ENCODE measurements around the gene RPH3AL. TPM values are rescaled to one million over a fixed set of nuclear protein-coding genes. Genes with fewer than 3 reads are reported as not detected.
A peak's percentile ranks its signal among the peaks of the same experiment; 100 is the strongest.

The RPH3AL gene
- total and polyA plus RNA-seq, 7 experiments from 2014 or later = 0.84 to 19.6 (median 4.3) TPM

- Histone ChIP-seq H3K4me1 (ENCODE audit: control insufficient read depth in 2 of 2, insufficient read depth in 2 of 2, low read length in 2 of 2) (no peaks in the 10 kb centered on the region), H3K36me3 (ENCODE audit: control insufficient read depth in 2 of 3, insufficient read depth in 3 of 3, low read length in 3 of 3) (no peaks in the 10 kb centered on the region), H3K9me3 (ENCODE audit: control insufficient read depth in 2 of 3, low read length in 3 of 3) (no peaks in the 10 kb centered on the region), H3K27ac (ENCODE audit: low read depth, low read length) (no peak overlapping the region), H3K4me3 (ENCODE audit: low read length) (no peak overlapping the region), H3K27me3 (ENCODE audit: control insufficient read depth in 2 of 2, insufficient read depth in 2 of 2, low read length in 2 of 2) (no peaks in the 10 kb centered on the region)
- CTCF ChIA-PET = no interaction called here
- peaks cover 0 to 6% (median 0%) of the 10 kb centered on the region in 5 donors for H3K36me3 Mint-ChIP-seq
- DNase-seq (no peak), ATAC-seq (no peak)
- peaks cover 0 to 16% (median 0%) of the 10 kb centered on the region in 5 donors for H3K27me3 Mint-ChIP-seq
- no peak overlapping the region for H3K27ac Mint-ChIP-seq
- H3K9me3 Mint-ChIP-seq = peaks cover 0 to 2% (median 0%) of the 10 kb centered on the region in 11 donors
- POLR2A ChIA-PET = no interaction called here
- H3K4me3 Mint-ChIP-seq = no peak overlapping the region
- H3K4me1 Mint-ChIP-seq = peaks cover 0 to 4% (median 0%) of the 10 kb centered on the region in 7 donors
- intact Hi-C loops (cut with micrococcal nuclease) = no loop called here
Measured at GRCh38 chr17:305090-305976, 47.3 kb downstream of the RPH3AL start.

GRCh38 chr17:304461-304860 lies 48.1 kb downstream of the RPH3AL start:
- Histone ChIP-seq H3K27me3 (ENCODE audit: control insufficient read depth in 2 of 2, insufficient read depth in 2 of 2, low read length in 2 of 2) (no peaks in the 10 kb centered on the region), H3K27ac (ENCODE audit: low read depth, low read length) (no peak overlapping the region), H3K36me3 (ENCODE audit: control insufficient read depth in 2 of 3, insufficient read depth in 3 of 3, low read length in 3 of 3) (no peaks in the 10 kb centered on the region), H3K4me3 (ENCODE audit: low read length) (no peak overlapping the region), H3K9me3 (ENCODE audit: control insufficient read depth in 2 of 3, low read length in 3 of 3) (no peaks in the 10 kb centered on the region), H3K4me1 (ENCODE audit: control insufficient read depth in 2 of 2, insufficient read depth in 2 of 2, low read length in 2 of 2) (no peaks in the 10 kb centered on the region)
- no peak for ATAC-seq
- intact Hi-C loops (cut with micrococcal nuclease) = no loop called here
- H3K4me3 Mint-ChIP-seq = peak overlapping the region in 1 of 10 donors; percentile 37
- H3K4me1 Mint-ChIP-seq = peaks cover 0 to 4% (median 0%) of the 10 kb centered on the region in 7 donors
- H3K27me3 Mint-ChIP-seq = peaks cover 0 to 16% (median 0%) of the 10 kb centered on the region in 5 donors
- no peak for DNase-seq
- ChIA-PET CTCF (no interaction called here), POLR2A (no interaction called here)
- H3K36me3 Mint-ChIP-seq = peaks cover 0 to 6% (median 0%) of the 10 kb centered on the region in 5 donors
- H3K27ac Mint-ChIP-seq = no peak overlapping the region
- H3K9me3 Mint-ChIP-seq = peaks cover 0 to 2% (median 0%) of the 10 kb centered on the region in 11 donors

- H3K36me3 ChIP-seq (ENCODE audit: control insufficient read depth in 2 of 3, insufficient read depth in 3 of 3, low read length in 3 of 3) = no peaks in the 10 kb centered on the region
- H3K27ac ChIP-seq (ENCODE audit: low read depth, low read length) = no peak overlapping the region
- H3K36me3 Mint-ChIP-seq = peaks cover 0 to 6% (median 0%) of the 10 kb centered on the region in 5 donors
- H3K27ac Mint-ChIP-seq = peak overlapping the region in 1 of 9 donors; percentile 70
- H3K9me3 Mint-ChIP-seq = peaks cover 0 to 2% (median 0%) of the 10 kb centered on the region in 11 donors
- no peaks in the 10 kb centered on the region for H3K27me3 ChIP-seq (ENCODE audit: control insufficient read depth in 2 of 2, insufficient read depth in 2 of 2, low read length in 2 of 2)
- DNase-seq (no peak), ATAC-seq (no peak)
- H3K9me3 ChIP-seq (ENCODE audit: control insufficient read depth in 2 of 3, low read length in 3 of 3) = no peaks in the 10 kb centered on the region
- ChIA-PET POLR2A (no interaction called here), CTCF (no interaction called here)
- intact Hi-C loops (cut with micrococcal nuclease) = no loop called here
- H3K4me3 ChIP-seq (ENCODE audit: low read length) = no peak overlapping the region
- no peak overlapping the region for H3K4me3 Mint-ChIP-seq
- H3K4me1 ChIP-seq (ENCODE audit: control insufficient read depth in 2 of 2, insufficient read depth in 2 of 2, low read length in 2 of 2) = no peaks in the 10 kb centered on the region
- peaks cover 0 to 16% (median 0%) of the 10 kb centered on the region in 5 donors for H3K27me3 Mint-ChIP-seq
- H3K4me1 Mint-ChIP-seq = peaks cover 0 to 4% (median 0%) of the 10 kb centered on the region in 7 donors
Measured at GRCh38 chr17:303168-303567, 49.4 kb downstream of the RPH3AL start.

GRCh38 chr17:302300-302698 lies 50.3 kb downstream of the RPH3AL start:
- Histone ChIP-seq H3K9me3 (ENCODE audit: control insufficient read depth in 2 of 3, low read length in 3 of 3) (no peaks in the 10 kb centered on the region), H3K36me3 (ENCODE audit: control insufficient read depth in 2 of 3, insufficient read depth in 3 of 3, low read length in 3 of 3) (no peaks in the 10 kb centered on the region), H3K4me1 (ENCODE audit: control insufficient read depth in 2 of 2, insufficient read depth in 2 of 2, low read length in 2 of 2) (no peaks in the 10 kb centered on the region), H3K27me3 (ENCODE audit: control insufficient read depth in 2 of 2, insufficient read depth in 2 of 2, low read length in 2 of 2) (no peaks in the 10 kb centered on the region), H3K27ac (ENCODE audit: low read depth, low read length) (no peak overlapping the region), H3K4me3 (ENCODE audit: low read length) (no peak overlapping the region)
- Mint-ChIP-seq H3K4me3 (no peak overlapping the region), H3K27me3 (peaks cover 0 to 16% (median 0%) of the 10 kb centered on the region in 5 donors), H3K36me3 (peaks cover 0 to 6% (median 0%) of the 10 kb centered on the region in 5 donors), H3K27ac (no peak overlapping the region), H3K4me1 (peaks cover 0 to 4% (median 0%) of the 10 kb centered on the region in 7 donors), H3K9me3 (peaks cover 0 to 2% (median 0%) of the 10 kb centered on the region in 11 donors)
- POLR2A ChIA-PET = no interaction called here
- DNase-seq (no peak), ATAC-seq (no peak)
- CTCF ChIA-PET = no interaction called here
- intact Hi-C loops (cut with micrococcal nuclease) = no loop called here

- H3K27ac ChIP-seq (ENCODE audit: low read depth, low read length) = no peak overlapping the region
- ATAC-seq (no peak), DNase-seq (no peak)
- ChIA-PET CTCF (no interaction called here), POLR2A (interaction anchor here (0.5 kb wide), 1 partner anchor 46 kb away, joined by 3 read pairs; no protein-coding TSS in a partner anchor)
- H3K27me3 ChIP-seq (ENCODE audit: control insufficient read depth in 2 of 2, insufficient read depth in 2 of 2, low read length in 2 of 2) = no peaks in the 10 kb centered on the region
- no peak overlapping the region for H3K27ac Mint-ChIP-seq
- no peaks in the 10 kb centered on the region for H3K9me3 ChIP-seq (ENCODE audit: control insufficient read depth in 2 of 3, low read length in 3 of 3)
- peaks cover 0 to 2% (median 0%) of the 10 kb centered on the region in 11 donors for H3K9me3 Mint-ChIP-seq
- H3K4me3 ChIP-seq (ENCODE audit: low read length) = no peak overlapping the region
- no peak overlapping the region for H3K4me3 Mint-ChIP-seq
- H3K36me3 ChIP-seq (ENCODE audit: control insufficient read depth in 2 of 3, insufficient read depth in 3 of 3, low read length in 3 of 3) = no peaks in the 10 kb centered on the region
- H3K4me1 ChIP-seq (ENCODE audit: control insufficient read depth in 2 of 2, insufficient read depth in 2 of 2, low read length in 2 of 2) = no peaks in the 10 kb centered on the region
- H3K27me3 Mint-ChIP-seq = peaks cover 0 to 16% (median 0%) of the 10 kb centered on the region in 5 donors
- H3K4me1 Mint-ChIP-seq = peaks cover 0 to 4% (median 0%) of the 10 kb centered on the region in 7 donors
- H3K36me3 Mint-ChIP-seq = peaks cover 0 to 10% (median 0%) of the 10 kb centered on the region in 5 donors
- intact Hi-C loops (cut with micrococcal nuclease) = no loop called here
Measured at GRCh38 chr17:301681-302299, 50.8 kb downstream of the RPH3AL start.

GRCh38 chr17:300881-301280 lies 51.7 kb downstream of the RPH3AL start:
- H3K9me3 ChIP-seq (ENCODE audit: control insufficient read depth in 2 of 3, low read length in 3 of 3) = no peaks in the 10 kb centered on the region
- H3K4me3 ChIP-seq (ENCODE audit: low read length) = no peak overlapping the region
- Mint-ChIP-seq H3K9me3 (peaks cover 0 to 2% (median 0%) of the 10 kb centered on the region in 11 donors), H3K27ac (peak overlapping the region in 2 of 9 donors; percentile 25 to 34), H3K4me1 (peaks cover 0 to 4% (median 0%) of the 10 kb centered on the region in 7 donors), H3K27me3 (peaks cover 0 to 16% (median 0%) of the 10 kb centered on the region in 5 donors), H3K4me3 (no peak overlapping the region), H3K36me3 (peaks cover 0 to 10% (median 0%) of the 10 kb centered on the region in 5 donors)
- intact Hi-C loops (cut with micrococcal nuclease) = no loop called here
- ChIA-PET POLR2A (no interaction called here), CTCF (no interaction called here)
- no peaks in the 10 kb centered on the region for H3K36me3 ChIP-seq (ENCODE audit: control insufficient read depth in 2 of 3, insufficient read depth in 3 of 3, low read length in 3 of 3)
- no peaks in the 10 kb centered on the region for H3K4me1 ChIP-seq (ENCODE audit: control insufficient read depth in 2 of 2, insufficient read depth in 2 of 2, low read length in 2 of 2)
- ATAC-seq = no peak
- no peak overlapping the region for H3K27ac ChIP-seq (ENCODE audit: low read depth, low read length)
- H3K27me3 ChIP-seq (ENCODE audit: control insufficient read depth in 2 of 2, insufficient read depth in 2 of 2, low read length in 2 of 2) = no peaks in the 10 kb centered on the region
- DNase-seq = no peak
